DOHH2 (cell line): ENCODE data around the gene ELF5.

ENCODE experiments used
- EZH2phosphoT487 ChIP-seq: fragments of 200-600 bp; sonication (generic); IDR thresholded peaks from 2 replicates; pipeline ENCODE4 v1.6.1; 2017; ENCODE audit warnings: borderline replicate concordance, mild to moderate bottlenecking, antibody characterized with exemption, low read length, moderate library complexity, mixed read lengths
- TF ChIP-seq, protein P1 (sequence below): fragments of 200-600 bp; sonication (generic); IDR thresholded peaks from one replicate; pipeline ENCODE4 v1.5.1; 2014; ENCODE audit warnings: antibody characterized with exemption, mild to moderate bottlenecking, low read depth, low read length; ENCODE audit not compliant: poor library complexity, severe bottlenecking

DNA sequence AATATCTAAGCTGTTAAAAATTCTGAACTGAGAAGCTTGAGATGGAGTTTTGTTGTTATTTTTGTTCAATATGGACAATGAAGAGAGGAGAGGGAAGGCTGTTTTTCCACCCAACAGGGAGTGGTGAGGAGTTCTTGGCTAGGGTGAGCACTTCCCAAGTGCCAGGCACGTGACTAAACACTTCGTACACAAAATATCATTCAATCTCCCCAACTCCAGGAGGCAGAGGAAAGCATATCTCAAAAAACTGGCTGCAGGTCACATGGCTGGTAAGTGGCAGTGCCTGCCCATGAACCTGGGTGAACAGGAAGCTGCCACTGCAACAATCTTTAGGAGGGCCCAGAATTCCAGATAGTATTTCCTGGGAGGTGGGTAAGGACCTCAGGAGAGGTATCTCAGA is 11.6 kb downstream of the ELF5 start:
- TF ChIP-seq, protein P1, sequence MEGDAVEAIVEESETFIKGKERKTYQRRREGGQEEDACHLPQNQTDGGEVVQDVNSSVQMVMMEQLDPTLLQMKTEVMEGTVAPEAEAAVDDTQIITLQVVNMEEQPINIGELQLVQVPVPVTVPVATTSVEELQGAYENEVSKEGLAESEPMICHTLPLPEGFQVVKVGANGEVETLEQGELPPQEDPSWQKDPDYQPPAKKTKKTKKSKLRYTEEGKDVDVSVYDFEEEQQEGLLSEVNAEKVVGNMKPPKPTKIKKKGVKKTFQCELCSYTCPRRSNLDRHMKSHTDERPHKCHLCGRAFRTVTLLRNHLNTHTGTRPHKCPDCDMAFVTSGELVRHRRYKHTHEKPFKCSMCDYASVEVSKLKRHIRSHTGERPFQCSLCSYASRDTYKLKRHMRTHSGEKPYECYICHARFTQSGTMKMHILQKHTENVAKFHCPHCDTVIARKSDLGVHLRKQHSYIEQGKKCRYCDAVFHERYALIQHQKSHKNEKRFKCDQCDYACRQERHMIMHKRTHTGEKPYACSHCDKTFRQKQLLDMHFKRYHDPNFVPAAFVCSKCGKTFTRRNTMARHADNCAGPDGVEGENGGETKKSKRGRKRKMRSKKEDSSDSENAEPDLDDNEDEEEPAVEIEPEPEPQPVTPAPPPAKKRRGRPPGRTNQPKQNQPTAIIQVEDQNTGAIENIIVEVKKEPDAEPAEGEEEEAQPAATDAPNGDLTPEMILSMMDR: no peak
- TF ChIP-seq EZH2phosphoT487: no peak
